Astrocyte (in vitro differentiated cells and primary cell): ENCODE measurements around the gene CAVIN1.

Experiments used
- EZH2 ChIP-seq: IDR thresholded peaks from 2 replicates; pipeline ENCODE4 v1.6.1; 2012; ENCODE audit warnings: mild to moderate bottlenecking, low read length, inconsistent platforms; ENCODE audit not compliant: insufficient read depth
- TF ChIP-seq, protein P1 (sequence below): IDR thresholded peaks from 2 replicates; pipeline ENCODE4 v1.5.1; 2011; ENCODE audit warnings: low read depth, mild to moderate bottlenecking, inconsistent platforms, low read length, moderate library complexity; ENCODE audit not compliant: insufficient read depth

DNA sequence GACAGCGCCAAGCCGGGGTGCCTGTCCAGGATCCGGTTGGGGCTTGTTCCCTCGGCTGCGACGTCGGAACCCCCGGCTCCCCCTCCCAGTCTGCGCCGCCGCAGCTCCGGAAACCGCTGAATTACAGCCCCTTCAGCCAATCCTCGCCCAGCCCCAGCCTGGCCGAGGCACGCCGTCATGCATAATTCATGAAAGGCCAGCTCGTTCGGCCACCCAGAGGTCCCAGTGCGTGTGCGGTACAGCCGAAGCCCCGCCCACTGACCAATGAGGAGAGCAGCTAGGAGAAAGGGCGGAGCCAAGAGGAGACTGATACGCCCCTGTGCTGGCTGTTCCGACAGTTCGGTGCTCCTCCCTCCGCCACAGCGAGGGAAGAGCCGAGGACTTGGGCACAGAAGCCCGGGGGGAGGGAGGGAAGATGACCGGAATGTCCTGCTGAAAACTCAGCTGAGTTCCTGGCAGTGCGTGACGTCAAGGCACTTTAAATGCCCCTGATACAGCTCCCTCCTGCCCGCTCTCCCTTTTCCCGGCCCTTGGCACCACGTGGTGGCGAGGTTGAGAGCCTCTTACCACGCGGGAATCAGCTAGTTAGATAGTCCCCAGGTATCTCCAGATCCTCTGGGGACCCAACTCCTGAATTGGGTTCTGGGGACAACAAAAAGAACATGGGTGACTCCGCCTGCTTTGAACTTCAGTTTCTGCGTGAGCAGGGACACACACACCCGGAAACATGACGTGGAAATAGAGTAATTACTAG, 34.5 kb downstream of the CAVIN1 start, which contains the start of gene STAT3:
- TF ChIP-seq, protein P1, sequence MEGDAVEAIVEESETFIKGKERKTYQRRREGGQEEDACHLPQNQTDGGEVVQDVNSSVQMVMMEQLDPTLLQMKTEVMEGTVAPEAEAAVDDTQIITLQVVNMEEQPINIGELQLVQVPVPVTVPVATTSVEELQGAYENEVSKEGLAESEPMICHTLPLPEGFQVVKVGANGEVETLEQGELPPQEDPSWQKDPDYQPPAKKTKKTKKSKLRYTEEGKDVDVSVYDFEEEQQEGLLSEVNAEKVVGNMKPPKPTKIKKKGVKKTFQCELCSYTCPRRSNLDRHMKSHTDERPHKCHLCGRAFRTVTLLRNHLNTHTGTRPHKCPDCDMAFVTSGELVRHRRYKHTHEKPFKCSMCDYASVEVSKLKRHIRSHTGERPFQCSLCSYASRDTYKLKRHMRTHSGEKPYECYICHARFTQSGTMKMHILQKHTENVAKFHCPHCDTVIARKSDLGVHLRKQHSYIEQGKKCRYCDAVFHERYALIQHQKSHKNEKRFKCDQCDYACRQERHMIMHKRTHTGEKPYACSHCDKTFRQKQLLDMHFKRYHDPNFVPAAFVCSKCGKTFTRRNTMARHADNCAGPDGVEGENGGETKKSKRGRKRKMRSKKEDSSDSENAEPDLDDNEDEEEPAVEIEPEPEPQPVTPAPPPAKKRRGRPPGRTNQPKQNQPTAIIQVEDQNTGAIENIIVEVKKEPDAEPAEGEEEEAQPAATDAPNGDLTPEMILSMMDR = no peak
- no peak for TF ChIP-seq EZH2
